H1 (cell line): Measurements from ENCODE around the gene KCNK3.

Experiments used
- CEBPB ChIP-seq: IDR thresholded peaks from 2 replicates; pipeline ENCODE4 v1.6.1; 2012; ENCODE audit warnings: low read depth, low read length
- CTCF ChIP-seq, 3 experiments: IDR thresholded peaks; 1 replicate in 2 of 3; 2 replicates in 1 of 3; pipeline versions ENCODE4 v1.5.1 to v1.6.1; 2011; ENCODE audit warnings: low read length in 3 of 3, mild to moderate bottlenecking in 3 of 3, inconsistent platforms in 2 of 3, low read depth in 1 of 3, moderate library complexity in 1 of 3; ENCODE audit not compliant: insufficient read depth in 1 of 3; ENCODE audit errors: control extremely low read depth in 1 of 3
- EZH2 ChIP-seq: fragments of 200-600 bp; sonication (generic); IDR thresholded peaks from 2 replicates; pipeline ENCODE4 v1.7.1; 2012; ENCODE audit warnings: low read depth, mild to moderate bottlenecking, moderate library complexity, low read length, inconsistent platforms; ENCODE audit not compliant: severe bottlenecking
- GTF2F1 ChIP-seq: IDR thresholded peaks from 2 replicates; pipeline ENCODE4 v1.6.1; 2012; ENCODE audit warnings: low read depth, low read length, improper control_type of control experiment, borderline replicate concordance
- MAX ChIP-seq: IDR thresholded peaks from 2 replicates; pipeline ENCODE4 v1.6.1; 2012; ENCODE audit warnings: inconsistent platforms
- POLR2AphosphoS5 ChIP-seq: IDR thresholded peaks from 2 replicates; pipeline ENCODE4 v1.6.1; 2011; ENCODE audit warnings: low read depth, low read length
- RFX5 ChIP-seq: IDR thresholded peaks from 2 replicates; pipeline ENCODE4 v1.6.1; 2011; ENCODE audit warnings: low read depth, low read length, improper control_type of control experiment, borderline replicate concordance
- SP4 ChIP-seq: IDR thresholded peaks from 2 replicates; pipeline ENCODE4 v1.6.1; 2012; ENCODE audit warnings: low read length, inconsistent platforms
- SUZ12 ChIP-seq: fragments of 200-600 bp; sonication (generic); IDR thresholded peaks from 2 replicates; pipeline ENCODE4 v1.6.1; 2012; ENCODE audit warnings: mild to moderate bottlenecking, inconsistent platforms, low read length, moderate library complexity, mixed read lengths

GRCh38 chr2:26647981-26648380 lies 44.5 kb upstream of the KCNK3 start:
- TF ChIP-seq GTF2F1 (no peak), POLR2AphosphoS5 (no peak), RFX5 (no peak), MAX (no peak), CEBPB (no peak), SUZ12 (no peak), CTCF (IDR thresholded peaks at IDR 0.05; ENCODE audit: control extremely low read depth in 1 of 3, insufficient read depth in 1 of 3, low read depth in 1 of 3, low read length in 3 of 3) (no peak), SP4 (no peak), EZH2 (no peak)
